Measurements from ENCODE around the gene TMOD1.

GRCh38 chr9:97473717-97474116 is 27.7 kb upstream of the TMOD1 start:
- no peak for TF ChIP-seq POLR2A (IDR thresholded peaks at IDR 0.05)
- TF ChIP-seq CTCF (IDR thresholded peaks at IDR 0.05) = no peak
